ENCODE measurements around the gene MED15. TPM values are rescaled to one million over a fixed set of nuclear protein-coding genes. Genes with fewer than 3 reads are reported as not detected.

Gene MED15
- total RNA-seq, 1 experiment from 2014 or later: 59.3 TPM

DNA sequence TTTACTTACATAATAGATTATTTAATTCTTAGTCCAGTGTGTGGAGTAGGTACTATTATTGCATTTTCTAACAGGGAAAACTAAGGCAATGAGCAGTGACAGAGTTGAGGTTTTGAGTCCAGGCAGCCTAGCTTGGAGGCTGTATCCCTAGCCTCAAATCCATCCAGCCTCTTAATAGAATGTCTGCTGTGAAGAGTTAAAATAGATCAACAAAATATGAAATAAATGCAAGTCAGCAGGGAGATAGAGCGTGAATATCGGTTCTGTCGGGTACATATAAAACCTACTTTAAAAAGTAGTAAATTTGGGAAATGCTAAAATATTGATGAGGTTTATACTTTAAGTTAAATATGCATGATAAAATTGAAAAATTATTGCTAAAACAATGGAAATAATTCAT lies 53.3 kb downstream of the MED15 start:
- BruUV-seq (replicated peaks): no TSS peak
- in situ Hi-C loops (cut with HindIII; ENCODE audit: low pct_unique_long_range_greater_than_20kb, low sequenced_read_pairs): no loop called here
- DNase-seq (ENCODE audit: low read depth, low spot score) (no peak), ATAC-seq (no peak)
- no peak overlapping the region for H3K4me3 ChIP-seq (ENCODE audit: low read depth in 2 of 2, low read length in 2 of 2)
- ChIA-PET CTCF (interaction anchor here (0.7 kb wide), 1 partner anchor 41 kb away, joined by 3 read pairs; no protein-coding TSS in a partner anchor), POLR2A (no interaction called here)
- H3K9me3 ChIP-seq (ENCODE audit: control insufficient read depth, insufficient read depth, low read depth, low read length): no peaks in the 10 kb centered on the region
- no peak overlapping the region for H3K27ac ChIP-seq (ENCODE audit: low read length)
- intact Hi-C loops (cut with micrococcal nuclease; ENCODE audit: unreplicated experiment): no loop called here
- H3K27me3 ChIP-seq (ENCODE audit: control insufficient read depth, insufficient read depth, low read length): no peaks in the 10 kb centered on the region
- H3K36me3 ChIP-seq (ENCODE audit: control insufficient read depth, insufficient read depth, low read length): no peaks in the 10 kb centered on the region; the same call in none of the 2 replicates
- TF ChIP-seq SIN3A (IDR thresholded peaks at IDR 0.05; ENCODE audit: borderline replicate concordance, insufficient read depth, low read depth, low read length) (no peak), POLR2AphosphoS5 (IDR thresholded peaks at IDR 0.05; ENCODE audit: low read depth, low read length) (no peak), TCF7L2 (IDR thresholded peaks at IDR 0.05; ENCODE audit: low read depth, low read length) (no peak)
- TF ChIP-seq, protein P1, sequence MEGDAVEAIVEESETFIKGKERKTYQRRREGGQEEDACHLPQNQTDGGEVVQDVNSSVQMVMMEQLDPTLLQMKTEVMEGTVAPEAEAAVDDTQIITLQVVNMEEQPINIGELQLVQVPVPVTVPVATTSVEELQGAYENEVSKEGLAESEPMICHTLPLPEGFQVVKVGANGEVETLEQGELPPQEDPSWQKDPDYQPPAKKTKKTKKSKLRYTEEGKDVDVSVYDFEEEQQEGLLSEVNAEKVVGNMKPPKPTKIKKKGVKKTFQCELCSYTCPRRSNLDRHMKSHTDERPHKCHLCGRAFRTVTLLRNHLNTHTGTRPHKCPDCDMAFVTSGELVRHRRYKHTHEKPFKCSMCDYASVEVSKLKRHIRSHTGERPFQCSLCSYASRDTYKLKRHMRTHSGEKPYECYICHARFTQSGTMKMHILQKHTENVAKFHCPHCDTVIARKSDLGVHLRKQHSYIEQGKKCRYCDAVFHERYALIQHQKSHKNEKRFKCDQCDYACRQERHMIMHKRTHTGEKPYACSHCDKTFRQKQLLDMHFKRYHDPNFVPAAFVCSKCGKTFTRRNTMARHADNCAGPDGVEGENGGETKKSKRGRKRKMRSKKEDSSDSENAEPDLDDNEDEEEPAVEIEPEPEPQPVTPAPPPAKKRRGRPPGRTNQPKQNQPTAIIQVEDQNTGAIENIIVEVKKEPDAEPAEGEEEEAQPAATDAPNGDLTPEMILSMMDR (IDR thresholded peaks at IDR 0.05): no peak
- TF ChIP-seq, protein P2, sequence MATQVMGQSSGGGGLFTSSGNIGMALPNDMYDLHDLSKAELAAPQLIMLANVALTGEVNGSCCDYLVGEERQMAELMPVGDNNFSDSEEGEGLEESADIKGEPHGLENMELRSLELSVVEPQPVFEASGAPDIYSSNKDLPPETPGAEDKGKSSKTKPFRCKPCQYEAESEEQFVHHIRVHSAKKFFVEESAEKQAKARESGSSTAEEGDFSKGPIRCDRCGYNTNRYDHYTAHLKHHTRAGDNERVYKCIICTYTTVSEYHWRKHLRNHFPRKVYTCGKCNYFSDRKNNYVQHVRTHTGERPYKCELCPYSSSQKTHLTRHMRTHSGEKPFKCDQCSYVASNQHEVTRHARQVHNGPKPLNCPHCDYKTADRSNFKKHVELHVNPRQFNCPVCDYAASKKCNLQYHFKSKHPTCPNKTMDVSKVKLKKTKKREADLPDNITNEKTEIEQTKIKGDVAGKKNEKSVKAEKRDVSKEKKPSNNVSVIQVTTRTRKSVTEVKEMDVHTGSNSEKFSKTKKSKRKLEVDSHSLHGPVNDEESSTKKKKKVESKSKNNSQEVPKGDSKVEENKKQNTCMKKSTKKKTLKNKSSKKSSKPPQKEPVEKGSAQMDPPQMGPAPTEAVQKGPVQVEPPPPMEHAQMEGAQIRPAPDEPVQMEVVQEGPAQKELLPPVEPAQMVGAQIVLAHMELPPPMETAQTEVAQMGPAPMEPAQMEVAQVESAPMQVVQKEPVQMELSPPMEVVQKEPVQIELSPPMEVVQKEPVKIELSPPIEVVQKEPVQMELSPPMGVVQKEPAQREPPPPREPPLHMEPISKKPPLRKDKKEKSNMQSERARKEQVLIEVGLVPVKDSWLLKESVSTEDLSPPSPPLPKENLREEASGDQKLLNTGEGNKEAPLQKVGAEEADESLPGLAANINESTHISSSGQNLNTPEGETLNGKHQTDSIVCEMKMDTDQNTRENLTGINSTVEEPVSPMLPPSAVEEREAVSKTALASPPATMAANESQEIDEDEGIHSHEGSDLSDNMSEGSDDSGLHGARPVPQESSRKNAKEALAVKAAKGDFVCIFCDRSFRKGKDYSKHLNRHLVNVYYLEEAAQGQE (IDR thresholded peaks at IDR 0.05; ENCODE audit: insufficient read depth in 1 of 2, low read depth in 2 of 2, low read length in 1 of 2): no peak
- H3K4me1 ChIP-seq (ENCODE audit: control insufficient read depth, insufficient read depth, low read length): no peaks in the 10 kb centered on the region; the same call in 1 of the 2 replicates

DNA sequence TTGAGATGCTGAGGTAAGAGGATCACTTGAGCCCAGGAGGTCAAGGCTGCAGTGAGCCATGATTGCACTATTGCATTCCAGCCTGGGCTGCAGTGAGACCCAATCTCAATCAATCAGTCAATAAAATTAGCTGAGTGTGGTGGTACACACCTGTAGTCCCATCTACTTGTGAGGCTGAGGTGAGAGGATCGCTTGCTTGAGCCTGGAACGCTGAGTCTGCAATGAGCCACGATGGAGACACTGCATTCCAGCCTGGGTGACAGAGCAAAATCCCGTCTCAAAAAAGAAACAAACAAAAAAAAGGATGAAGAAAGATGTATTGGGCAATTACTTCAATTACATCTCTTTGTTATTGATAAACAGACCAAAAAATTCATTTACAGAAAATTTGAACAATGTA lies 54.5 kb downstream of the MED15 start:
- BruUV-seq (replicated peaks): no TSS peak

More for the DNA sequence above, 54.5 kb downstream of the MED15 start:
- no peaks in the 10 kb centered on the region; the same call in none of the 2 replicates for H3K36me3 ChIP-seq (ENCODE audit: control insufficient read depth, insufficient read depth, low read length)
- no peak overlapping the region for H3K4me3 ChIP-seq (ENCODE audit: low read depth in 2 of 2, low read length in 2 of 2)
- no peaks in the 10 kb centered on the region for H3K27me3 ChIP-seq (ENCODE audit: control insufficient read depth, insufficient read depth, low read length)
- no peak for ATAC-seq
- ChIA-PET POLR2A (no interaction called here), CTCF (no interaction called here)
- intact Hi-C loops (cut with micrococcal nuclease; ENCODE audit: unreplicated experiment): no loop called here
- no peak overlapping the region for H3K27ac ChIP-seq (ENCODE audit: low read length)
- H3K4me1 ChIP-seq (ENCODE audit: control insufficient read depth, insufficient read depth, low read length): no peaks in the 10 kb centered on the region; the same call in 1 of the 2 replicates
- TF ChIP-seq, protein P2 (IDR thresholded peaks at IDR 0.05; ENCODE audit: insufficient read depth in 1 of 2, low read depth in 2 of 2, low read length in 1 of 2): no peak
- no peak for TF ChIP-seq POLR2AphosphoS5 (IDR thresholded peaks at IDR 0.05; ENCODE audit: low read depth, low read length)
- no peak for TF ChIP-seq TCF7L2 (IDR thresholded peaks at IDR 0.05; ENCODE audit: low read depth, low read length)
- TF ChIP-seq SIN3A (IDR thresholded peaks at IDR 0.05; ENCODE audit: borderline replicate concordance, insufficient read depth, low read depth, low read length): no peak
- TF ChIP-seq, protein P1 (IDR thresholded peaks at IDR 0.05): no peak
- in situ Hi-C loops (cut with HindIII; ENCODE audit: low pct_unique_long_range_greater_than_20kb, low sequenced_read_pairs): no loop called here
- no peaks in the 10 kb centered on the region for H3K9me3 ChIP-seq (ENCODE audit: control insufficient read depth, insufficient read depth, low read depth, low read length)
- no peak for DNase-seq (ENCODE audit: low read depth, low spot score)
